Femur (tissue), 1 donor: ENCODE data around the gene KIAA1210.
"Not testable (repeated sequence)": the region's sequence is repeated elsewhere in the genome, so short reads cannot be mapped to it uniquely, and the experiment has no call there.

ENCODE experiments used
- DNase-seq: peaks from one replicate; pipeline ENCODE4 v3.0.0-alpha.2; 2017

Gene KIAA1210

DNA sequence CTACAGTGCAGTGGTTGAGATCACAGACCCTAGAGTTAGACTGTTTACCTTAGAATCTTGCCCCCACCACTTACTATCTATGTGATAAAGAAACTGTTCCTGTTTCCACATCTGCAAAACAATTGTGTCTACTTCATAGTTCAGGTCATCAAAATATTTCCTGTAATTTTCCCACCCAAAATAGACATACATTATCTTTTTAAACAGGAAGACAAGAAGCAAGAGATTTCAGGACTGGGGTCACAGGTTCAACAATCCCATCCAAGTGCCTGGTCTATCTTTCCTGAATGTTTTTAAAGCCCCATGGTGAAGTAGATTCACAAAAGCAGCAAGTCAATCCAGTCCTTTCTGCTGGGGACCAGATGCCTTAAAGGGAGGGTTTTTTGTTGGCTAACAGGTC, 96.6 kb downstream of the KIAA1210 start:
- DNase-seq: no peak

DNA sequence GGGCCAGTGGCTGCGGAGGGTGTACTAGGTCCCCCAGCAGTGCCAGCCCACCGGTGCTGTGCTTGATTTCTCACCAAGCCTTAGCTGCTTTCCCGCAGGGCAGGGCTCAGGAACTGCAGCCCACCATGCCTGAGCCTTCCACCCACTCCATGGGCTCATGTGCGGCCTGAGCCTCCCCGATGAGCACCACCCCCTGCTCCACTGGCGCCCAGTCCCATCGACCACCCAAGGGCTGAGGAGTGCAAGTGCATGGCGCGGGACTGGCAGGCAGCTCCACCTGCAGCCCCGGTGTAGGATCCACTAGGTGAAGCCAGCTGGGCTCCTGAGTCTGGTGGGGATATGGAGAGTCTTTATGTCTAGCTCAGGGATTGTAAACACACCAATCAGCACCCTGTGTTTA, 98.0 kb downstream of the KIAA1210 start:
- not testable (repeated sequence) for DNase-seq

DNA sequence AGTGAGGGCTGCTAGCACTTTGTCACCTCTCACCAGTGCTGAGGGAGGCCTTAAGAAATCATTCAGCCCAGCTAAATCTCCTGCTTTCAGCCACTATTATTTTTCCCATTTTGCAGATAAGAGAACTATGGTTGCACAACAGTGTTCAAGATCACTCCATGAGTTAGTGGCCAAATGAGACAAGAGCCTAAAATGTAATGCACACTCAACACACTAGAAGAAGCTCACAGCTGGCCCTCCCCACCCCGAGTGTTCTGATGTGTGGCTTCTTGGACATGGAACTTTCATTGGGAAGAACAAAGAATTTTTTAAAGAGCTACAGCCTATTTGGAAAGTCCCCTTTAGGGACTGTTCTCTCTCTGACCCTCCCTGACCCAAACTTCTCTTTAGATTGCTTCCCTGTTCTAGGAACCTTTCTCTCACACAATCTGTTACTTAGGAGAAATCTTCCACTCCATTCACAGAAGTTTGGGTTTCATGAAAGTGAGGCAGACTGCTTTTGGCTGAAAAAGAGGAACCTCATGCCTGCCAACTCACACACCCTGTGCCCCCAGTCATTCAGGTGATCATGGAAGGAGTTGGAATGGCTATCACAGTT, 98.8 kb downstream of the KIAA1210 start:
- DNase-seq: no peak
